ENCODE measurements around the gene UBR1.

UBR1 gene

DNA sequence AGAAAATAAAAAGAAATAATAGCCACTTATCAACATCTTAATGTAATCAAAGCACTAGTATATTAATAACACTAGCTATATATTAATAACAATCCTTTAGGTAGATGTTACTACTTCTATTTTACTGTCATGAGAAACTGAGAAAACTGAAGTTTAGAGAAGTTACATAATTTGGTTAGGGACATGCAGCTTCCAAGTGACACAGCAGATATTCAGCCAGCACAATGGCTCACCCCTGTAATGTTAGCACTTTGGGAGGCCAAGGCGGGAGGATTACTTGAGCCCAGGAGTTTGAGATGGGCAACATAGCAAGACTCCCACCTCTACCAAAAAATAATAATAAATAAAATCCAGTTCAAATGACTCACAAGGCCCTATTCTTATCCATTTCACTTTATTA, 1.9 kb upstream of the UBR1 start:
- TF ChIP-seq CEBPB (IDR thresholded peaks at IDR 0.05): no peak
- TF ChIP-seq CREB1 (IDR thresholded peaks at IDR 0.05; ENCODE audit: low read depth): no peak
- no peak for TF ChIP-seq FOXM1 (IDR thresholded peaks at IDR 0.05; ENCODE audit: borderline replicate concordance, low read depth)
- TF ChIP-seq TAF1 (IDR thresholded peaks at IDR 0.05; ENCODE audit: low read depth): no peak
- TF ChIP-seq EP300 (IDR thresholded peaks at IDR 0.05; ENCODE audit: borderline replicate concordance): no peak
- TF ChIP-seq NFIC (IDR thresholded peaks at IDR 0.05): no peak

DNA sequence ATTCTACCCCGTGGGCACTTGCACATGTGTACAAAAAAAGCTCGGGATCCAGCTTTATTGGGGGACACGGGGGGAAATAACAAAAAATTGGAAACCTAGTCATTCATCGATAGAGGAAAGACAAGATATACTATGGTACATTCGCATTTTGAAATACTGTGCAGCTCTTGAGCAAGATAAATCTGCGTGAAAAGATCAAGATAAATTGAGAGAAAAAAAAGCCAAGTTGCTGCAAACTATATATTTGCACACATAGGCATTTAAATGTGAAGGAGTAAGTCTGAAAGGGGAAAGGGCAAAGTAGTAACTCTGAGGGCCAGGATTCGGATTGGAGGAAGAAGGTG, 620 bp upstream of the UBR1 start:
- TF ChIP-seq RAD21 (IDR thresholded peaks at IDR 0.05; ENCODE audit: low read depth) (no peak), ZBTB7A (IDR thresholded peaks at IDR 0.05; ENCODE audit: low read depth) (no peak)

DNA sequence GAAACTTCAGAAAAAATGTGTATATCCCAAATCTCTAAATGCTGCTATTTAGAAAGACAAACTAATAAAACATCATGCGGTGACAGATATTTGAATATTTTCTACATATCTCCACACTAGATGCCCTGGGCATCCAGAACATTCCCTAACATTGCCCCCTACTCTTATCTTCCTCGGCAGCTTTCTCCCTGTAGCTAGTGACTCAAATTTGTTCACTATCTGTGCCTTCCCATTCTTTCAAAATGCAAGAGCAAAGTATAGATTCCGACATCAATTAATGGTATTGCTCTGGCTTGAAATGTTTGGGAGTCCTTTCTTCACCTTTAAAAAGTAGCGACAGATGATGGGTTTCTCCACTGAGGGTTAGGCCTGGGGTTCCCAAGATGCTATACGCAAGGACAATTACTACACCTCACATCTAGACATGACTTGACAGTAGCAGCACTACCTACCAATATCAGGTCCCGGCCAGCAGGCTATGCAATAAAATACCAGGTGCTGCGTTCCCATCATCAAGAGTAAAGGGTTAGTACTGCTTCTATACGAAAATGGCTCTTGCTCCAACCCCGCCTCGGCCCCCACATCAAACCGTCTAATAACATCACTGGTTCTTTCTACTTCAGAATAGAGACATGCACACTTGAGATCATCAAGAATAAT, 631 bp downstream of the UBR1 start:
- no peak for TF ChIP-seq EGR1 (IDR thresholded peaks at IDR 0.05)
- TF ChIP-seq, protein P1, sequence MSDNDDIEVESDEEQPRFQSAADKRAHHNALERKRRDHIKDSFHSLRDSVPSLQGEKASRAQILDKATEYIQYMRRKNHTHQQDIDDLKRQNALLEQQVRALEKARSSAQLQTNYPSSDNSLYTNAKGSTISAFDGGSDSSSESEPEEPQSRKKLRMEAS (IDR thresholded peaks at IDR 0.05): no peak

DNA sequence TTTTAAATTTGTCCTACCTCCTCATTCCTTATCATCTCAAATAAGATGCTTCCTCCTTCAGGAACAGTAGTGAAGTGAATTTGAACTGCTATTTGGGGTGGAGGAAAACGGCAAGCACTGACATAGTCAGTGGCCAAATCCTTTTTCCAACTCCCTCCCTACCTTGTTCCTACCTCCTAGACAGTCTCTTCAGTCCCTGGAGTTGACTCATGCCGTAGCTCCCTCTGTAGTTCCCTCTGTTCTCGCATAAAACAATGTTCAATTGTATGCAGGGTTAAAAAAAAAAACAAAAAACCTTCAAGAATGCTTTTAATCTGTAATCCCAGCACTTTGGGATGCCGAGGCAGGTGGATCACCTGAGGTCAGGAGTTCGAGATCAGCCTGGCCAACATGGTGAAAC, 1.4 kb downstream of the UBR1 start:
- no peak for TF ChIP-seq RAD21 (IDR thresholded peaks at IDR 0.05; ENCODE audit: low read depth)
- TF ChIP-seq NFIC (IDR thresholded peaks at IDR 0.05): no peak
- TF ChIP-seq TAF1 (IDR thresholded peaks at IDR 0.05; ENCODE audit: low read depth): no peak
- TF ChIP-seq EP300 (IDR thresholded peaks at IDR 0.05; ENCODE audit: borderline replicate concordance): no peak
- no peak for TF ChIP-seq YY1 (IDR thresholded peaks at IDR 0.05; ENCODE audit: low read depth)
- TF ChIP-seq, protein P1 (IDR thresholded peaks at IDR 0.05): no peak
- TF ChIP-seq TEAD4 (IDR thresholded peaks at IDR 0.05): no peak
- TF ChIP-seq, protein P2, sequence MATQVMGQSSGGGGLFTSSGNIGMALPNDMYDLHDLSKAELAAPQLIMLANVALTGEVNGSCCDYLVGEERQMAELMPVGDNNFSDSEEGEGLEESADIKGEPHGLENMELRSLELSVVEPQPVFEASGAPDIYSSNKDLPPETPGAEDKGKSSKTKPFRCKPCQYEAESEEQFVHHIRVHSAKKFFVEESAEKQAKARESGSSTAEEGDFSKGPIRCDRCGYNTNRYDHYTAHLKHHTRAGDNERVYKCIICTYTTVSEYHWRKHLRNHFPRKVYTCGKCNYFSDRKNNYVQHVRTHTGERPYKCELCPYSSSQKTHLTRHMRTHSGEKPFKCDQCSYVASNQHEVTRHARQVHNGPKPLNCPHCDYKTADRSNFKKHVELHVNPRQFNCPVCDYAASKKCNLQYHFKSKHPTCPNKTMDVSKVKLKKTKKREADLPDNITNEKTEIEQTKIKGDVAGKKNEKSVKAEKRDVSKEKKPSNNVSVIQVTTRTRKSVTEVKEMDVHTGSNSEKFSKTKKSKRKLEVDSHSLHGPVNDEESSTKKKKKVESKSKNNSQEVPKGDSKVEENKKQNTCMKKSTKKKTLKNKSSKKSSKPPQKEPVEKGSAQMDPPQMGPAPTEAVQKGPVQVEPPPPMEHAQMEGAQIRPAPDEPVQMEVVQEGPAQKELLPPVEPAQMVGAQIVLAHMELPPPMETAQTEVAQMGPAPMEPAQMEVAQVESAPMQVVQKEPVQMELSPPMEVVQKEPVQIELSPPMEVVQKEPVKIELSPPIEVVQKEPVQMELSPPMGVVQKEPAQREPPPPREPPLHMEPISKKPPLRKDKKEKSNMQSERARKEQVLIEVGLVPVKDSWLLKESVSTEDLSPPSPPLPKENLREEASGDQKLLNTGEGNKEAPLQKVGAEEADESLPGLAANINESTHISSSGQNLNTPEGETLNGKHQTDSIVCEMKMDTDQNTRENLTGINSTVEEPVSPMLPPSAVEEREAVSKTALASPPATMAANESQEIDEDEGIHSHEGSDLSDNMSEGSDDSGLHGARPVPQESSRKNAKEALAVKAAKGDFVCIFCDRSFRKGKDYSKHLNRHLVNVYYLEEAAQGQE (IDR thresholded peaks at IDR 0.05; ENCODE audit: low read depth): no peak
- no peak for TF ChIP-seq FOXM1 (IDR thresholded peaks at IDR 0.05; ENCODE audit: borderline replicate concordance, low read depth)
- TF ChIP-seq, protein P3, sequence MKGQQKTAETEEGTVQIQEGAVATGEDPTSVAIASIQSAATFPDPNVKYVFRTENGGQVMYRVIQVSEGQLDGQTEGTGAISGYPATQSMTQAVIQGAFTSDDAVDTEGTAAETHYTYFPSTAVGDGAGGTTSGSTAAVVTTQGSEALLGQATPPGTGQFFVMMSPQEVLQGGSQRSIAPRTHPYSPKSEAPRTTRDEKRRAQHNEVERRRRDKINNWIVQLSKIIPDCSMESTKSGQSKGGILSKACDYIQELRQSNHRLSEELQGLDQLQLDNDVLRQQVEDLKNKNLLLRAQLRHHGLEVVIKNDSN (IDR thresholded peaks at IDR 0.05): no peak
- no peak for TF ChIP-seq TCF12 (IDR thresholded peaks at IDR 0.05; ENCODE audit: low read depth)
- TF ChIP-seq EGR1 (IDR thresholded peaks at IDR 0.05): no peak
- TF ChIP-seq CEBPB (IDR thresholded peaks at IDR 0.05): no peak
- TF ChIP-seq CREB1 (IDR thresholded peaks at IDR 0.05; ENCODE audit: low read depth): no peak
- no peak for TF ChIP-seq ZBTB7A (IDR thresholded peaks at IDR 0.05; ENCODE audit: low read depth)

DNA sequence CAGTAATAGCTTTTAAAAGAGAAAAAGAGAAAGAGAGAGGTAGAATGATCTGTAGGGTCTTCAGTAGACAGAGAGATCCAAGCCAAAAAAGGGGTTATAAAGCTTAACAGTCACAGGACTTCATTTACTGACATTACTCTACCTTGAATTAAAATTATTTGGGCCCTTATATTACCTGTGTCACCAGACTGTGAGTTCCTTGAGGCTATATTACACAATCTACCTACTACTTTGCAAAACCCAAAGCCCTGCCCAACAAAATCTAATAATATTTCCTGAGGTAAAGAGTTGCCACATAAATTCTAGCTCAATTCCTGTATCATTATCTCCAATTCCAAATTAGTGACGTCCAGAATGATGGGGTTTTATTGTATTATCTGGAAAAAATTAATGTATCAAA, 1.9 kb downstream of the UBR1 start:
- no peak for TF ChIP-seq FOXM1 (IDR thresholded peaks at IDR 0.05; ENCODE audit: borderline replicate concordance, low read depth)
- no peak for TF ChIP-seq TCF12 (IDR thresholded peaks at IDR 0.05; ENCODE audit: low read depth)
- no peak for TF ChIP-seq RAD21 (IDR thresholded peaks at IDR 0.05; ENCODE audit: low read depth)
- no peak for TF ChIP-seq EGR1 (IDR thresholded peaks at IDR 0.05)
- TF ChIP-seq ZBTB7A (IDR thresholded peaks at IDR 0.05; ENCODE audit: low read depth): no peak

DNA sequence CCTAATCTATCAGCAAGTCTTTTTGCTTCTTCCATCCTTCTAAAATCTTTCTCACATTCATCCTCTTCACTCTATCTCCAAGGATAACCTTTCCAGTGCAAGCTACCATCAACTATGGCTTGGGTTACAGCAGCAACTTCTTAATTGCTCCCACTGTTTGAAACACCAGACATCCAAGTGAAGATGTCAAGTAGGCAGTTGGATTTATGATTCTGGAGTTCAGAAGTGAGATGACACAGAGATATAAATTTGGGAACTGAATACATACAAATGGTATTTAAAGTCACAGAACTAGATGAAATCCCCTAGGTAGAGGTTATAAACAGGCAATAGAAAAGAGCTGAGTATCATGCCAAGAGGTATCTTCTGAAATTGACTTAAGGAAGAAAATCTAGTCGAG, 3.7 kb downstream of the UBR1 start:
- TF ChIP-seq YY1 (IDR thresholded peaks at IDR 0.05; ENCODE audit: low read depth): no peak
- no peak for TF ChIP-seq CEBPB (IDR thresholded peaks at IDR 0.05)
- TF ChIP-seq RAD21 (IDR thresholded peaks at IDR 0.05; ENCODE audit: low read depth): no peak
- TF ChIP-seq, protein P1 (IDR thresholded peaks at IDR 0.05): no peak
- TF ChIP-seq NFIC (IDR thresholded peaks at IDR 0.05): no peak
- no peak for TF ChIP-seq CREB1 (IDR thresholded peaks at IDR 0.05; ENCODE audit: low read depth)
- TF ChIP-seq EP300 (IDR thresholded peaks at IDR 0.05; ENCODE audit: borderline replicate concordance): no peak
- TF ChIP-seq TCF12 (IDR thresholded peaks at IDR 0.05; ENCODE audit: low read depth): no peak
- no peak for TF ChIP-seq TAF1 (IDR thresholded peaks at IDR 0.05; ENCODE audit: low read depth)

DNA sequence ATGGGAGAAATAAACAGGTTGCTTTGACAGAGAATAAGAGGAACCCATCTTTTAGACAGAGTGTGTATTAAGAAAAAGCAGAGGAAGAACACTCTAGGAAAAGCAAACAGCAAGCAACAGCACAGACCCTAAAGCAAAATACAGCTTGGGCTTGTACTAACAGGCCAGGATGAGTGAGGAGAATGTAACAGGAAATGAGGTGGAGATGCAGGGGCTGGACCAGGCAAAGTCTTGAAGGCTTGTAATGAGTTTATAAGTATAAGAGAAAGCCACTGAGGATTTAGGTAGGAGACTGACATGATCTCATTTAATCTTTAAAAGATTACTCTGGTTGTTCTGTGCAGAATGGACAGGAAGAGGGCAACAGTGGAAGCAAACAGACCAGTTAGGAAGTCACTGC, 4.9 kb downstream of the UBR1 start:
- TF ChIP-seq TAF1 (IDR thresholded peaks at IDR 0.05; ENCODE audit: low read depth) (no peak), EP300 (IDR thresholded peaks at IDR 0.05; ENCODE audit: borderline replicate concordance) (no peak)

DNA sequence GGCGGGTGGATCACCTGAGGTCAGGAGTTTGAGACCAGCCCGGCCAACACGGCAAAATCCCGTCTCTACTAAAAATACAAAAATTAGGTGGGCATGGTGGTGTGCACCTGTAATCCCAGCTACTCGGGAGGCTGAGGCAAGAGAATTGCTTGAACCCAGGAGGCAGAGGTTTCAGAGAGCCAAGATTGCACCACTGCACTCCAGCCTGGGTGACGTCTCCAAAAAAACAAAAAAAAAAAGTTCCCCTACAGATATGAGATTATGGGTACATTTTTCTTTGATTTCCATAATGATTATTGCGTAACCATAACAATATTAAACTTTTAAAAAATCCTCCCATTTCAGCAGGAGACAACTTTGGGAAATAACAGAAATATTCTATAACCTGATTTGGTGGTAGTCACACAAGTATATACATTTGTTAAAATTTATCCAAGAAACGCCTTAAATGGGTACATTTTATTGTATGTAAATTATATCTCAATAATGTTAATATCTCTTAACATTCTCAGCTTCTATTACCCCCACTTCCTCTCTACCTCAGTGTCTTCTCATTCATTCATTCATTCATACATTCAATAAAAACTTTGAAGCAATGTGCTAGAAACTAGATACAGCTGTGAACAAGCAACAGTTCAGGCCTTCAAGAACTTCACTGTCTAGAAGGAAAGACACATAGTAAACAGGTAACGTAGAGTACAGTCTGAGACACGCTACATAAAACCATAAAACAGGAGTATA, 6.6 kb downstream of the UBR1 start:
- TF ChIP-seq CEBPB (IDR thresholded peaks at IDR 0.05): 0 out of 2 replicates have a peak, but pooled peaks have one; percentile 16
- no peak for TF ChIP-seq TCF12 (IDR thresholded peaks at IDR 0.05; ENCODE audit: low read depth)

DNA sequence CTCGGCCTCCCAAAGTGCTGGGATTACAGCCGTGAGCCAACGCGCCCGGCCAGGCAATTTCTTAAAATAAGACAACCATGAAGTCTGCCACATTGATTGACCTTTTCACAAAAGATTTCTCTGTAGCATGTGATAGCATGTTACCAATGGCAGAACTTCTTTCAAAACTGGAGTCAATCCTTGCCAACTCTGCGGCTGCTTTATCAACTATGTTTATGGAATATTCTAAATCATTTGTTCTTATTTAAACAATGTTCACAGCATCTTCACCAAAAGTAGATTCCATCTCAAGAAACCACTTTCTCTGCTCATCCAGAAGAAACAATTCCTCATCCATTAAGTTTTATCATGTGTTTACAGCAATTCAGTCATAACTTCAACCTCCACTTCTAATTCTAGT, 9.4 kb downstream of the UBR1 start:
- no peak for TF ChIP-seq TEAD4 (IDR thresholded peaks at IDR 0.05)
- no peak for TF ChIP-seq RAD21 (IDR thresholded peaks at IDR 0.05; ENCODE audit: low read depth)
- no peak for TF ChIP-seq TAF1 (IDR thresholded peaks at IDR 0.05; ENCODE audit: low read depth)
- TF ChIP-seq, protein P1 (IDR thresholded peaks at IDR 0.05): no peak
- no peak for TF ChIP-seq ZBTB7A (IDR thresholded peaks at IDR 0.05; ENCODE audit: low read depth)
- TF ChIP-seq CREB1 (IDR thresholded peaks at IDR 0.05; ENCODE audit: low read depth): no peak
- no peak for TF ChIP-seq FOXM1 (IDR thresholded peaks at IDR 0.05; ENCODE audit: borderline replicate concordance, low read depth)
- TF ChIP-seq, protein P3 (IDR thresholded peaks at IDR 0.05): no peak
- TF ChIP-seq, protein P2 (IDR thresholded peaks at IDR 0.05; ENCODE audit: low read depth): no peak
- no peak for TF ChIP-seq TCF12 (IDR thresholded peaks at IDR 0.05; ENCODE audit: low read depth)

All from Ishikawa (cell line).